ENCODE data around the gene TEX2. TPM values are rescaled to one million over a fixed set of nuclear protein-coding genes. Genes with fewer than 3 reads are reported as not detected.

TEX2 gene
- total and polyA plus RNA-seq, 4 experiments from 2014 or later: 7.9 to 13.1 (median 10.7) TPM

DNA sequence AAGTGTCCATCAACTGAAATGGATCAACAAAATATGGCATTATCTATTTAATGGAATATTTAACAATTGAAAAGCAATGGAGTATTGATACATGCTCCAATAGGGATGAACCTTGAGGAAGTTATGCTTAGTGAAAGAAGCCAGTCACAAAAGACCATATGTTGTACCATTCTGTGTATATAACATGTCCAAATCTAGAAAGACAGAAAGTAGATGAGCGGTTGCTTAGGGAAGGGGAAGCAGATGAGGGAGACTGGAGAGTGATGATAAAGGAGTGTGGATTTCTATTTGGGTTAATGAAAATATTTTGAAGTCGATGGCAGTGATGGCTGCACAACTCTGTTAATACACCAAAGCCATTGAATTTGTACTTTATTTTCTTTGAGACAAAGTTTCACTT, 124.6 kb downstream of the TEX2 start:
- Histone ChIP-seq H3K36me3 (ENCODE audit: insufficient read depth, low read length) (no peaks in the 10 kb centered on the region), H3K27ac (ENCODE audit: low read depth, low read length) (no peak overlapping the region), H3K4me3 (ENCODE audit: low read length in 2 of 2) (no peak overlapping the region), H3K27me3 (ENCODE audit: insufficient read depth, low read length) (no peaks in the 10 kb centered on the region), H3K4me1 (ENCODE audit: insufficient read depth, low read length) (no peaks in the 10 kb centered on the region), H3K9me3 (ENCODE audit: control insufficient read depth in 1 of 2, low read length in 2 of 2) (no peaks in the 10 kb centered on the region)
- DNase-seq: no peak
- ChIA-PET CTCF (ENCODE audit: partially characterized antibody) (interaction anchor here (0.7 to 20.8 kb wide), 5 partner anchors 72 to 236 kb away, joined by 3 to 798 read pairs (median 3); no protein-coding TSS in a partner anchor), POLR2A (ENCODE audit: partially characterized antibody) (no interaction called here)
- peaks cover 0 to 1% of the 10 kb centered on the region in 2 donors for H3K27me3 Mint-ChIP-seq
- H3K4me3 Mint-ChIP-seq: no peak overlapping the region
- peak overlapping the region in 1 of 7 donors; percentile 32 for H3K27ac Mint-ChIP-seq
- peaks cover 3 to 4% (median 3%) of the 10 kb centered on the region in 4 donors for H3K4me1 Mint-ChIP-seq
- no peaks in the 10 kb centered on the region for H3K9me3 Mint-ChIP-seq
- intact Hi-C loops (cut with micrococcal nuclease): no loop called here
- H3K36me3 Mint-ChIP-seq: no peaks in the 10 kb centered on the region

GRCh38 chr17:64135000-64135399, 128.1 kb downstream of the TEX2 start:
- DNase-seq: no peak
- Mint-ChIP-seq H3K4me3 (no peak overlapping the region), H3K4me1 (peaks cover 11 to 24% (median 18%) of the 10 kb centered on the region in 4 donors), H3K9me3 (peaks cover 0 to 3% (median 0%) of the 10 kb centered on the region in 8 donors), H3K36me3 (no peaks in the 10 kb centered on the region), H3K27ac (no peak overlapping the region), H3K27me3 (peaks cover 0 to 1% of the 10 kb centered on the region in 2 donors)
- no peaks in the 10 kb centered on the region for H3K36me3 ChIP-seq (ENCODE audit: insufficient read depth, low read length)
- POLR2A ChIA-PET (ENCODE audit: partially characterized antibody): interaction anchor here (1.1 to 7.8 kb wide), 5 partner anchors 11 to 114 kb away, joined by 6 to 226 read pairs (median 120); partner anchors contain the start of gene ICAM2
- CTCF ChIA-PET (ENCODE audit: partially characterized antibody): interaction anchor here (1.1 to 20.8 kb wide), 21 partner anchors 10 to 231 kb away, joined by 4 to 798 read pairs (median 22); partner anchors contain the start of genes CD79B, CSHL1, GH1 and ICAM2
- H3K27ac ChIP-seq (ENCODE audit: low read depth, low read length): no peak overlapping the region
- no peaks in the 10 kb centered on the region for H3K9me3 ChIP-seq (ENCODE audit: control insufficient read depth in 1 of 2, low read length in 2 of 2)
- intact Hi-C loops (cut with micrococcal nuclease): loop anchor here (5.0 kb wide), 1 partner anchor 127 kb away; the partner anchor contains the start of gene TEX2
- no peak overlapping the region for H3K4me3 ChIP-seq (ENCODE audit: low read length in 2 of 2)
- peaks cover 16% of the 10 kb centered on the region for H3K4me1 ChIP-seq (ENCODE audit: insufficient read depth, low read length)
- no peaks in the 10 kb centered on the region for H3K27me3 ChIP-seq (ENCODE audit: insufficient read depth, low read length)

- CTCF ChIA-PET (ENCODE audit: partially characterized antibody): interaction anchor here (0.6 to 20.8 kb wide), 51 partner anchors 8 to 245 kb away, joined by 3 to 798 read pairs (median 8); partner anchors contain the start of genes CD79B, CSHL1, GH1 and ICAM2
Observed at GRCh38 chr17:64134216-64134970, 128.7 kb downstream of the TEX2 start.

DNA sequence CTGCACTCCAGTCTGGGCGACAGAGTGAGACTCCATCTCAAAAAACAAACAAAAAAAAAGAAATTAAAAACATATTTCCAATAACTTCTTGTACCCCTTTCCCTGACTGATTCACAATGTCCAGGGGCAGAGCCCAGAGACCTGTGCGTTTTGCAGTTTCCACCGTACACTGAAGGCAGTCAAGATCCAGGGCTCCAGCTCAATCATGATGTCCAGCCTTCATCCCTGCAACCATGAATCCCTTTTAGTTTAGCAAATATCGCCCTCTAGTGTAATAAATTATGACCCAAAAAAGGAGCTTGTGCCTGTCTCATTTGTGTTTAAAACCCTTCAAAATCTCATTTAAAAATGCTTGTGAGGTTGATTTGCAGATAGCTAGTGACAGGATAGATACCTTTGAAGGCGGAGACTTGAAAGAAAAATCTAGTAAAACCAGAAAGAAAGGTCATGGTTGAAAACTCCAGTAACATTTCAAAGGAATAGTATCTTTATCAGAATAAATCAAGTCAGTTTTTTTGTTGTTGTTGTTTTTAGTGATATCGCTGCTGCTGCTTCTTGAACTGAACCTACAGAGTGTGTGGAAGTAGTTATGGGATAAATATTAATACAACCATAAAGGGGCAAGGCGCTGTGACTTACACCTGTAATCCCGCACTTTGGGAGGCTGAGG, 129.4 kb downstream of the TEX2 start:
- no peak overlapping the region for H3K4me3 ChIP-seq (ENCODE audit: low read length in 2 of 2)
- POLR2A ChIA-PET (ENCODE audit: partially characterized antibody): interaction anchor here (0.7 to 7.9 kb wide), 15 partner anchors 12 to 222 kb away, joined by 3 to 226 read pairs (median 5); partner anchors contain the start of genes CD79B, CSHL1 and ICAM2
- Mint-ChIP-seq H3K4me1 (peaks cover 11 to 29% (median 19%) of the 10 kb centered on the region in 4 donors), H3K36me3 (peaks cover 0 to 5% of the 10 kb centered on the region in 2 donors), H3K27ac (peak overlapping the region in 4 of 7 donors; percentile 76 to 86 (median 80)), H3K9me3 (peaks cover 0 to 3% (median 0%) of the 10 kb centered on the region in 8 donors), H3K4me3 (peak overlapping the region in 1 of 8 donors; percentile 63), H3K27me3 (peaks cover 0 to 1% of the 10 kb centered on the region in 2 donors)
- peak in 4 of 5 donors; percentile 52 to 68 (median 62) for DNase-seq
- no peaks in the 10 kb centered on the region for H3K27me3 ChIP-seq (ENCODE audit: insufficient read depth, low read length)
- intact Hi-C loops (cut with micrococcal nuclease): loop anchor here (1.0 to 5.0 kb wide), 4 partner anchors 70 to 149 kb away; partner anchors contain the start of gene TEX2
- peaks cover 18% of the 10 kb centered on the region for H3K4me1 ChIP-seq (ENCODE audit: insufficient read depth, low read length)
- CTCF ChIA-PET (ENCODE audit: partially characterized antibody): interaction anchor here (0.6 to 20.8 kb wide), 54 partner anchors 8 to 245 kb away, joined by 3 to 798 read pairs (median 8); partner anchors contain the start of genes CD79B, CSHL1, GH1 and ICAM2
- no peak overlapping the region for H3K27ac ChIP-seq (ENCODE audit: low read depth, low read length)
- H3K9me3 ChIP-seq (ENCODE audit: control insufficient read depth in 1 of 2, low read length in 2 of 2): no peaks in the 10 kb centered on the region
- H3K36me3 ChIP-seq (ENCODE audit: insufficient read depth, low read length): no peaks in the 10 kb centered on the region

More at GRCh38 chr17:64134216-64134970, 128.7 kb downstream of the TEX2 start:
- H3K27me3 ChIP-seq (ENCODE audit: insufficient read depth, low read length): no peaks in the 10 kb centered on the region
- no peak for DNase-seq
- intact Hi-C loops (cut with micrococcal nuclease): loop anchor here (5.0 kb wide), 1 partner anchor 128 kb away; the partner anchor contains the start of gene TEX2
- no peak overlapping the region for H3K4me3 Mint-ChIP-seq
- H3K4me3 ChIP-seq (ENCODE audit: low read length in 2 of 2): no peak overlapping the region
- no peaks in the 10 kb centered on the region for H3K36me3 Mint-ChIP-seq
- peaks cover 0 to 1% of the 10 kb centered on the region in 2 donors for H3K27me3 Mint-ChIP-seq
- H3K27ac ChIP-seq (ENCODE audit: low read depth, low read length): no peak overlapping the region
- no peaks in the 10 kb centered on the region for H3K36me3 ChIP-seq (ENCODE audit: insufficient read depth, low read length)
- H3K27ac Mint-ChIP-seq: no peak overlapping the region
- peaks cover 11 to 24% (median 18%) of the 10 kb centered on the region in 4 donors for H3K4me1 Mint-ChIP-seq
- H3K9me3 Mint-ChIP-seq: peaks cover 0 to 3% (median 0%) of the 10 kb centered on the region in 8 donors
- POLR2A ChIA-PET (ENCODE audit: partially characterized antibody): interaction anchor here (0.7 to 7.9 kb wide), 14 partner anchors 11 to 223 kb away, joined by 3 to 226 read pairs (median 6); partner anchors contain the start of genes CD79B, CSHL1 and ICAM2
- H3K9me3 ChIP-seq (ENCODE audit: control insufficient read depth in 1 of 2, low read length in 2 of 2): no peaks in the 10 kb centered on the region
- peaks cover 16% of the 10 kb centered on the region for H3K4me1 ChIP-seq (ENCODE audit: insufficient read depth, low read length)

GRCh38 chr17:64131606-64132270, 131.3 kb downstream of the TEX2 start:
- Histone ChIP-seq H3K27ac (ENCODE audit: low read depth, low read length) (peak overlapping the region; percentile 86), H3K27me3 (ENCODE audit: insufficient read depth, low read length) (no peaks in the 10 kb centered on the region), H3K9me3 (ENCODE audit: control insufficient read depth in 1 of 2, low read length in 2 of 2) (no peaks in the 10 kb centered on the region), H3K4me1 (ENCODE audit: insufficient read depth, low read length) (peaks cover 38% of the 10 kb centered on the region), H3K36me3 (ENCODE audit: insufficient read depth, low read length) (no peaks in the 10 kb centered on the region), H3K4me3 (ENCODE audit: low read length in 2 of 2) (no peak overlapping the region)
- Mint-ChIP-seq H3K4me3 (peak overlapping the region in 3 of 8 donors; percentile 74 to 90 (median 86)), H3K27ac (peak overlapping the region; percentile 96 to 99 (median 98)), H3K4me1 (peaks cover 20 to 43% (median 28%) of the 10 kb centered on the region in 4 donors), H3K27me3 (no peaks in the 10 kb centered on the region), H3K9me3 (peaks cover 0 to 3% (median 0%) of the 10 kb centered on the region in 8 donors), H3K36me3 (peaks cover 0 to 13% of the 10 kb centered on the region in 2 donors)
- ChIA-PET CTCF (ENCODE audit: partially characterized antibody) (interaction anchor here (0.6 to 20.8 kb wide), 25 partner anchors 10 to 249 kb away, joined by 3 to 798 read pairs (median 11); partner anchors contain the start of genes CSHL1, GH1 and ICAM2), POLR2A (ENCODE audit: partially characterized antibody) (interaction anchor here (0.8 to 7.9 kb wide), 15 partner anchors 11 to 213 kb away, joined by 4 to 226 read pairs (median 22); partner anchors contain the start of genes GH1, ICAM2, PRR29 and TEX2)
- DNase-seq: no peak
- intact Hi-C loops (cut with micrococcal nuclease): loop anchor here (5.0 kb wide), 1 partner anchor 131 kb away; the partner anchor contains the start of gene TEX2

DNA sequence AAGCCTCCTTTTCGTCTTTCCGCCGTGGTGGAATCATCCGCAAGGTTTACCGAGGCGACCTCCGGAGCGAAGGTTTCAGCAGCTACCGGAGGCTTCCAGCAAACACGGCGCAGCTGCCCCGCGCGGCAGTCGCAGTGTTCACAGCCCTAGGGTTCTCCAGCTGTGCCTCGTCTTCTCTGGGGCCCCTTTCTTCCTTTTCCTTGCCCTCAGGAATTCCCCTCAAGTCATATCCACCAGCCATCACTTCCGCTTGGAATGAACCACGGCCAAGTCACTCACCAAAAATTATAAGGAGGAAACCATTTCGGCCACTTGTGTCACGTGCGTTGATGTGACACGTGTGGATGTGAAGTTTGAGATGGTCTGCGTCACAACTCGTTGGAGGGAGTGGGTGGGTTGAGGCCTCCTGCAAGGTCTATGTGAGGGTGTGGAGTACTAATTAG, 132.5 kb downstream of the TEX2 start:
- peak in 2 of 5 donors; percentile 63 to 85 for DNase-seq
- ChIA-PET POLR2A (ENCODE audit: partially characterized antibody) (interaction anchor here (0.5 to 7.9 kb wide), 35 partner anchors 9 to 388 kb away, joined by 3 to 226 read pairs (median 10); partner anchors contain the start of genes CD79B, DDX5, GH1 and ICAM2), CTCF (ENCODE audit: partially characterized antibody) (interaction anchor here (0.9 to 20.8 kb wide), 18 partner anchors 9 to 248 kb away, joined by 3 to 798 read pairs (median 18); partner anchors contain the start of genes CSHL1, GH1 and ICAM2)

More for the DNA sequence above, 132.5 kb downstream of the TEX2 start:
- peak overlapping the region; percentile 96 to 99 (median 98) for H3K27ac Mint-ChIP-seq
- peaks cover 32 to 55% (median 39%) of the 10 kb centered on the region in 4 donors for H3K4me1 Mint-ChIP-seq
- peaks cover 0 to 22% of the 10 kb centered on the region in 2 donors for H3K36me3 Mint-ChIP-seq
- no peaks in the 10 kb centered on the region for H3K27me3 ChIP-seq (ENCODE audit: insufficient read depth, low read length)
- no peaks in the 10 kb centered on the region for H3K36me3 ChIP-seq (ENCODE audit: insufficient read depth, low read length)
- intact Hi-C loops (cut with micrococcal nuclease): loop anchor here (1.0 to 5.0 kb wide), 7 partner anchors 9 to 211 kb away; partner anchors contain the start of gene TEX2
- no peaks in the 10 kb centered on the region for H3K27me3 Mint-ChIP-seq
- peaks cover 49% of the 10 kb centered on the region for H3K4me1 ChIP-seq (ENCODE audit: insufficient read depth, low read length)
- H3K9me3 Mint-ChIP-seq: peaks cover 0 to 3% (median 0%) of the 10 kb centered on the region in 8 donors
- no peaks in the 10 kb centered on the region for H3K9me3 ChIP-seq (ENCODE audit: control insufficient read depth in 1 of 2, low read length in 2 of 2)
- peak overlapping the region; percentile 50 to 56 for H3K4me3 ChIP-seq (ENCODE audit: low read length in 2 of 2)
- H3K4me3 Mint-ChIP-seq: peak overlapping the region; percentile 81 to 90 (median 86)
- H3K27ac ChIP-seq (ENCODE audit: low read depth, low read length): peak overlapping the region; percentile 86
